ENCODE measurements around the gene CBX5. TPM values are rescaled to one million over a fixed set of nuclear protein-coding genes. Genes with fewer than 3 reads are reported as not detected.

CBX5 gene
- total and polyA plus RNA-seq, 9 of the 15 experiments (the other 6 are each of a cell fraction or from before 2014, with no cell fraction given): 32.6 to 102 (median 59.2) TPM

DNA sequence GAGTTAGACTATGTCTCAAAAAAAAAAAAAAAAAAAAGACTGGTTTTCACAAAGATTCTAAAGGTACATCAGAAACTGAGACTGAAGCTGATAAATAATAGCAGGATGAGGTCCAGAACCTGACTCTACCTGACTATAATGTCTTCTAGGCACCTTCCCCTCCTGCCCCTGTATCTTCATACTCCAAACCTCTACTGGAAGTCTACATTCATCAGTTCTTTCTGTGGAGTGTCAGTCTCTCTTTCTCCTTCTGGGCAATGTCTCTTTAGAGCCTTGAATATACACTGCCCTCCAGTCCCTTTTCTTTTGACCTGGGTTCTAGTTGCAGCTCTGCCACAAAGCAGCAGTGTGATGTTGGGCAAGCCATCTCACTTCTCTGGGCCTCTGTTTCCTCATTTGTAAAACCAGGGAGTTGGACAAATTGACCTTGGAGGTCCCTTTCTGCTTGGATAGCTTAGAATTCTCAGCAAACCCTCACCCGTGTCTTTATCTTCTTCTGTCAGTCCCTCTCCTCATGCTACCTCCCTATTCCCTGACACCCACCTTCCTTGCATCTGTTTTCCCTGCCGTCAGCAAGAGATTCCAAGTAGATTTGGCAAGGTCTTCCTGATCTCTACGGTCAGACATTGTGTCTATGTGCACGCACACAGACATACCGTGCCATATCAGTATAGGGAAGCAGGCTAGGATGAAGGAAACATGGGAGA is 16.6 kb upstream of the CBX5 start (continued):
- TF ChIP-seq YY1 (IDR thresholded peaks at IDR 0.05; ENCODE audit: borderline replicate concordance in 1 of 3, control insufficient read depth in 1 of 3, extremely low read depth in 1 of 3, insufficient read depth in 3 of 3, insufficient read length in 1 of 3, insufficient replicate concordance in 2 of 3, low read depth in 1 of 3, low read length in 2 of 3) (no peak), ZNF232 (CRISPR knock-in tag; IDR thresholded peaks at IDR 0.05) (no peak), FIP1L1 (IDR thresholded peaks at IDR 0.05; ENCODE audit: low read depth, low read length, poor library complexity, severe bottlenecking) (no peak), FOXP4 (CRISPR knock-in tag; IDR thresholded peaks at IDR 0.05; ENCODE audit: borderline replicate concordance) (no peak), MCM2 (IDR thresholded peaks at IDR 0.05; ENCODE audit: low read depth) (no peak), ZNF277 (CRISPR knock-in tag; IDR thresholded peaks at IDR 0.05; ENCODE audit: borderline replicate concordance) (no peak), ZNF24 (IDR thresholded peaks at IDR 0.05) (no peak), TRIM28 (IDR thresholded peaks at IDR 0.05) (no peak), RBM15 (IDR thresholded peaks at IDR 0.05; ENCODE audit: insufficient read depth, low read length) (no peak), DACH1 (IDR thresholded peaks at IDR 0.05; ENCODE audit: partially characterized antibody) (no peak), HCFC1 (IDR thresholded peaks at IDR 0.05; ENCODE audit: low read depth, low read length) (no peak), SAP30 (IDR thresholded peaks at IDR 0.05; ENCODE audit: borderline replicate concordance, insufficient read depth, low read depth, low read length, poor library complexity, severe bottlenecking) (no peak), TAF15 (IDR thresholded peaks at IDR 0.05; ENCODE audit: low read depth, low read length) (no peak), CREB3L1 (IDR thresholded peaks at IDR 0.05; ENCODE audit: borderline replicate concordance, low read depth) (no peak), IFI16 (CRISPR knock-in tag; IDR thresholded peaks at IDR 0.05) (no peak), LARP7 (IDR thresholded peaks at IDR 0.05) (no peak), NR2F6 (CRISPR knock-in tag; IDR thresholded peaks at IDR 0.05) (no peak), RNF2 (IDR thresholded peaks at IDR 0.05) (no peak), SMARCA4 (IDR thresholded peaks at IDR 0.05) (peak; percentile 52)
- TF ChIP-seq, protein P1, sequence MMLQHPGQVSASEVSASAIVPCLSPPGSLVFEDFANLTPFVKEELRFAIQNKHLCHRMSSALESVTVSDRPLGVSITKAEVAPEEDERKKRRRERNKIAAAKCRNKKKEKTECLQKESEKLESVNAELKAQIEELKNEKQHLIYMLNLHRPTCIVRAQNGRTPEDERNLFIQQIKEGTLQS (IDR thresholded peaks at IDR 0.05): no peak
- TF ChIP-seq, protein P1 (CRISPR knock-in tag; conservative IDR thresholded peaks at IDR 0.05): no peak
- TF ChIP-seq, protein P2, sequence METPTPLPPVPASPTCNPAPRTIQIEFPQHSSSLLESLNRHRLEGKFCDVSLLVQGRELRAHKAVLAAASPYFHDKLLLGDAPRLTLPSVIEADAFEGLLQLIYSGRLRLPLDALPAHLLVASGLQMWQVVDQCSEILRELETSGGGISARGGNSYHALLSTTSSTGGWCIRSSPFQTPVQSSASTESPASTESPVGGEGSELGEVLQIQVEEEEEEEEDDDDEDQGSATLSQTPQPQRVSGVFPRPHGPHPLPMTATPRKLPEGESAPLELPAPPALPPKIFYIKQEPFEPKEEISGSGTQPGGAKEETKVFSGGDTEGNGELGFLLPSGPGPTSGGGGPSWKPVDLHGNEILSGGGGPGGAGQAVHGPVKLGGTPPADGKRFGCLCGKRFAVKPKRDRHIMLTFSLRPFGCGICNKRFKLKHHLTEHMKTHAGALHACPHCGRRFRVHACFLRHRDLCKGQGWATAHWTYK (CRISPR knock-in tag; IDR thresholded peaks at IDR 0.05): no peak
